GM12878 (cell line): ENCODE results near the gene AANAT. TPM values are rescaled to one million over a fixed set of nuclear protein-coding genes. Genes with fewer than 3 reads are reported as not detected.

Source experiments
- BACH1 ChIP-seq: fragments of 450-650 bp; IDR thresholded peaks from 2 replicates; pipeline ENCODE4 v1.6.1; 2017; ENCODE audit warnings: mild to moderate bottlenecking, borderline replicate concordance
- BCLAF1 ChIP-seq: fragments of 450-650 bp; IDR thresholded peaks from 2 replicates; pipeline ENCODE4 v1.6.1; 2017; ENCODE audit warnings: antibody characterized with exemption, mild to moderate bottlenecking, moderate library complexity
- CEBPZ ChIP-seq: fragments of 150-350 bp; IDR thresholded peaks from 2 replicates; pipeline ENCODE4 v1.6.1; 2016; ENCODE audit warnings: low read depth, low read length
- CHD4 ChIP-seq: fragments of 200-600 bp; sonication (generic); IDR thresholded peaks from 2 replicates; pipeline ENCODE4 v1.6.1; 2016; ENCODE audit warnings: mild to moderate bottlenecking
- CREM ChIP-seq: IDR thresholded peaks from 2 replicates; pipeline ENCODE4 v1.6.1; 2014; ENCODE audit warnings: antibody characterized with exemption, low read depth
- ELK1 ChIP-seq: IDR thresholded peaks from 2 replicates; pipeline ENCODE4 v1.6.1; 2012; ENCODE audit warnings: low read depth, low read length, improper control_type of control experiment
- KDM1A ChIP-seq: fragments of 200-600 bp; sonication (generic); IDR thresholded peaks from 2 replicates; pipeline ENCODE4 v1.6.1; 2016; ENCODE audit warnings: borderline replicate concordance
- MYC ChIP-seq: IDR thresholded peaks from 2 replicates; pipeline ENCODE4 v1.6.1; 2011; ENCODE audit warnings: mild to moderate bottlenecking, low read length, moderate library complexity, inconsistent platforms; ENCODE audit not compliant: insufficient read depth, insufficient replicate concordance, insufficient read length, severe bottlenecking
- NR2F1 ChIP-seq: fragments of 450-650 bp; conservative IDR thresholded peaks from 2 replicates; pipeline ENCODE4 v1.6.1; 2017; ENCODE audit warnings: mild to moderate bottlenecking
- PAX5 ChIP-seq: IDR thresholded peaks from 2 replicates; pipeline ENCODE4 v1.6.1; 2011; ENCODE audit warnings: low read depth, low read length, borderline replicate concordance
- REST ChIP-seq: IDR thresholded peaks from 2 replicates; pipeline ENCODE4 v1.6.1; 2012; ENCODE audit warnings: mild to moderate bottlenecking, low read depth, low read length
- SP1 ChIP-seq: IDR thresholded peaks from one replicate; pipeline ENCODE4 v1.6.1; 2011; ENCODE audit warnings: low read depth, low read length
- YY1 ChIP-seq: IDR thresholded peaks from 2 replicates; pipeline ENCODE4 v1.6.1; 2011; ENCODE audit warnings: low read depth, mild to moderate bottlenecking, low read length
- polyA plus RNA-seq, 11 experiments: library from polyadenylated mRNA; depleted of rRNA in 4 of 11; unstranded in 6 of 11; stranded (reverse) in 5 of 11; fragments of >200 nt; fragmentation: Nextera tagmentation in 4 of 11; fragmentation: Illumina TruSeq in 1 of 11; extraction: Ambion mirVana in 4 of 11; extraction: Trizol in 1 of 11; gene quantifications; 1 replicate in 1 of 11; 2 replicates in 10 of 11; pipeline versions ENCODE4 v1.2.1 to v1.2.3, GENCODE V29; 2011 to 2016; ENCODE audit warnings: inconsistent platforms in 2 of 11, missing spikeins in 2 of 11, low read depth in 1 of 11
- total RNA-seq, 4 experiments: library from RNA; depleted of rRNA in 3 of 4; stranded (reverse); fragments of >200 nt in 3 of 4; fragmentation: Illumina TruSeq in 1 of 4; extraction: Trizol in 1 of 4; gene quantifications; 2 replicates each; pipeline versions ENCODE4 v1.2.1 to v1.2.3, GENCODE V29; 2013 to 2021

AANAT gene
- total and polyA plus RNA-seq, 10 of the 15 experiments (the other 5 are each of a cell fraction or from before 2014, with no cell fraction given) = 0.23 TPM; not detected in 9

GRCh38 chr17:76480632-76481031 lies 13.2 kb downstream of the AANAT start (continued):
- TF ChIP-seq BCLAF1 (no peak), SP1 (no peak), CHD4 (0 out of 2 replicates have a peak, but pooled peaks have one; percentile 5), PAX5 (no peak), MYC (no peak), NR2F1 (no peak), ELK1 (no peak), KDM1A (no peak), BACH1 (no peak), CREM (no peak), REST (no peak), CEBPZ (no peak), YY1 (no peak)
